Tibial artery (tissue), 4 donors: ENCODE measurements around the gene KRTAP20-1.

Source experiments
- DNase-seq, 2 donors: peaks; one replicate each; pipeline ENCODE4 v3.0.0-alpha.2; 2019
- H3K27ac ChIP-seq, 2 donors: fragments of 200-600 bp; sonication (generic) in 1 of 2; 1 replicate in 1 of 2; 2 replicates in 1 of 2; pipeline ENCODE4 v1.5.1; 2018 to 2019; ENCODE audit warnings: mild to moderate bottlenecking in 1 of 2
- H3K27me3 ChIP-seq, 2 donors: fragments of 200-600 bp; sonication (generic) in 1 of 2; one replicate each; pipeline versions ENCODE4 v1.5.1 to v1.6.0; 2016 to 2019
- H3K36me3 ChIP-seq, 3 donors: fragments of 200-600 bp; sonication (generic) in 2 of 3; one replicate each; pipeline ENCODE4 v1.5.1; 2016 to 2019; ENCODE audit warnings: mild to moderate bottlenecking in 2 of 3
- H3K4me1 ChIP-seq, 4 donors: fragments of 200-600 bp; sonication (generic) in 2 of 4; 1 replicate in 3 of 4; 2 replicates in 1 of 4; pipeline ENCODE4 v1.5.1; 2016 to 2019
- H3K4me3 ChIP-seq, 2 donors: fragments of 200-600 bp; sonication (generic) in 1 of 2; 1 replicate in 1 of 2; 2 replicates in 1 of 2; pipeline ENCODE4 v1.5.1; 2018 to 2019; ENCODE audit warnings: mild to moderate bottlenecking in 2 of 2
- H3K9me3 ChIP-seq, 3 donors: fragments of 200-600 bp; sonication (generic) in 1 of 3; one replicate each; pipeline ENCODE4 v1.5.1; 2016 to 2019
- CTCF ChIP-seq, 2 experiments: fragments of 200-600 bp in 1 of 2; fragments of 450-650 bp in 1 of 2; IDR thresholded peaks; one replicate each; pipeline ENCODE4 v1.5.1; 2017 to 2019; ENCODE audit warnings: antibody characterized with exemption in 2 of 2, mild to moderate bottlenecking in 1 of 2, moderate library complexity in 1 of 2
- intact Hi-C: fragments of 100-400 bp; cut with DNase I; formaldehyde crosslinking; loops from one replicate; pipeline ENCODE4 v1.15.0; 2023; ENCODE audit warnings: low total_unique reads

KRTAP20-1 gene

GRCh38 chr21:30642564-30642963, 26.3 kb downstream of the KRTAP20-1 start, which contains the start of gene KRTAP20-3:
Gene KRTAP20-3, plus strand, starts transcription at chr21:30642864.
- no peak for DNase-seq
- no peaks in the 10 kb centered on the region for H3K4me1 ChIP-seq
- no peak within 1 kb of the TSS for H3K4me3 ChIP-seq
- no peak within 1 kb of the TSS for H3K27ac ChIP-seq
- H3K36me3 ChIP-seq: no peaks in the 10 kb centered on the region
- H3K27me3 ChIP-seq: no peaks in the 10 kb centered on the region
- TF ChIP-seq CTCF (IDR thresholded peaks at IDR 0.05): no peak
- no peaks in the 10 kb centered on the region for H3K9me3 ChIP-seq
- intact Hi-C loops: no loop called here

GRCh38 chr21:30646904-30647414, 30.7 kb downstream of the KRTAP20-1 start:
- Histone ChIP-seq H3K9me3 (no peaks in the 10 kb centered on the region), H3K4me3 (no peak overlapping the region), H3K36me3 (no peaks in the 10 kb centered on the region), H3K27me3 (no peaks in the 10 kb centered on the region), H3K27ac (no peak overlapping the region), H3K4me1 (no peaks in the 10 kb centered on the region)
- TF ChIP-seq CTCF (IDR thresholded peaks at IDR 0.05): no peak
- DNase-seq: no peak
- intact Hi-C loops: no loop called here

- no peaks in the 10 kb centered on the region for H3K36me3 ChIP-seq
- no peak overlapping the region for H3K27ac ChIP-seq
- no peak overlapping the region for H3K4me3 ChIP-seq
- H3K9me3 ChIP-seq: no peaks in the 10 kb centered on the region
- intact Hi-C loops: no loop called here
- no peak for DNase-seq
- H3K4me1 ChIP-seq: no peaks in the 10 kb centered on the region
- H3K27me3 ChIP-seq: no peaks in the 10 kb centered on the region
- no peak for TF ChIP-seq CTCF (IDR thresholded peaks at IDR 0.05)
Observed at GRCh38 chr21:30652891-30653290, 36.7 kb downstream of the KRTAP20-1 start.
